ENCODE data around the gene INO80B. TPM values are rescaled to one million over a fixed set of nuclear protein-coding genes. Genes with fewer than 3 reads are reported as not detected.

INO80B gene
- total RNA-seq, 4 donors from 2014 or later, result 5.4 to 41.9 (median 20.3) TPM

- Histone ChIP-seq H3K27ac (no peak overlapping the region), H3K36me3 (peaks cover 0 to 39% (median 4%) of the 10 kb centered on the region in 3 donors), H3K4me3 (no peak overlapping the region), H3K9me3 (no peaks in the 10 kb centered on the region), H3K4me1 (peaks cover 13 to 53% (median 14%) of the 10 kb centered on the region in 3 donors), H3K27me3 (peaks cover 0 to 7% (median 0%) of the 10 kb centered on the region in 4 donors)
- TF ChIP-seq POLR2A (IDR thresholded peaks at IDR 0.05), result no peak
- TF ChIP-seq, protein P1, sequence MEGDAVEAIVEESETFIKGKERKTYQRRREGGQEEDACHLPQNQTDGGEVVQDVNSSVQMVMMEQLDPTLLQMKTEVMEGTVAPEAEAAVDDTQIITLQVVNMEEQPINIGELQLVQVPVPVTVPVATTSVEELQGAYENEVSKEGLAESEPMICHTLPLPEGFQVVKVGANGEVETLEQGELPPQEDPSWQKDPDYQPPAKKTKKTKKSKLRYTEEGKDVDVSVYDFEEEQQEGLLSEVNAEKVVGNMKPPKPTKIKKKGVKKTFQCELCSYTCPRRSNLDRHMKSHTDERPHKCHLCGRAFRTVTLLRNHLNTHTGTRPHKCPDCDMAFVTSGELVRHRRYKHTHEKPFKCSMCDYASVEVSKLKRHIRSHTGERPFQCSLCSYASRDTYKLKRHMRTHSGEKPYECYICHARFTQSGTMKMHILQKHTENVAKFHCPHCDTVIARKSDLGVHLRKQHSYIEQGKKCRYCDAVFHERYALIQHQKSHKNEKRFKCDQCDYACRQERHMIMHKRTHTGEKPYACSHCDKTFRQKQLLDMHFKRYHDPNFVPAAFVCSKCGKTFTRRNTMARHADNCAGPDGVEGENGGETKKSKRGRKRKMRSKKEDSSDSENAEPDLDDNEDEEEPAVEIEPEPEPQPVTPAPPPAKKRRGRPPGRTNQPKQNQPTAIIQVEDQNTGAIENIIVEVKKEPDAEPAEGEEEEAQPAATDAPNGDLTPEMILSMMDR (IDR thresholded peaks at IDR 0.05), result no peak
- no peak for DNase-seq
- intact Hi-C loops (cut with DNase I), result no loop called here
- 60 to 76% methylated on average over 1 to 4 of the region's 43 CpGs for WGBS, 2 donors
Measured at GRCh38 chr2:74436111-74436805, 18.6 kb upstream of the INO80B start.

DNA sequence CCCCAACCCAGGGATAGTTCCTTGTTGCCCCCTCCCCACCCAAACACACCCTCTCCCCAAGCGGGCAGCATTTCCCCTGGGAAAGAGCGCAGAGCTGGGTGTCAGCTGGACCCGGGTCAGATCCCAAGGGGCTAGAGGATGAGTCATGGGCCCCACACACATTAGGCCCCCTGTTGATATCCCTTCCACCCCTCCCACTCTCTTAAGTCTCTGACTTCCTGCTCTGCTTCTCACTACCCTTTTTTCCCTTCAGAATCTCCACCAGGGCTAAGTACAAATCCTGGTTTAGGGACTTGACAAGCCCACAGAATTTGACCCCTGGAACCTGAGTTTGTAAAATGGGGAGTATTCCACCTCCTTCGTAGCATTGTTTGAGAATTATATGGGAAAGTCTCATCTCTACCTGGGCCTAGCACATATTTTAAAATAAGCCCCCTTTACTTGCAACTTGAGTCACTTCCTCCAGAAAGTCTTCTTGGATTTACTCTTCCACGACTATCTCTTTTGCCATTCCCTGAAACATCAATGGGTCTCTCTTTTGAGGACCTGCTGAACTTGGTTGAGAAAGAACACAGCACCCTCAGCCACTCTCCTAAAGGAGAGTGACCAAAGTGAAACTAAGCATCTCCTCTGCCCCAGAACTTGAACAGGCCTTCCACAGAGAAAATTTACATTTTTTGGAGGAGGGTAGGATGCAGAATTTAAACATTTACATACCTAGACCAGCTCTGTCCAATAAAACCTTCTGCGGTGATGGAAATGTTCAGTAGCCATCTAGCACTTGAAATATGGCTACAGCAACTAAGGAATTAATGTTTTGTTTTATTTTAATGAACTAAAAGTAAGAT is 17.8 kb upstream of the INO80B start:
- intact Hi-C loops (cut with DNase I), result no loop called here
- no peak for DNase-seq
- Histone ChIP-seq H3K27me3 (peaks cover 0 to 16% (median 0%) of the 10 kb centered on the region in 4 donors), H3K4me3 (no peak overlapping the region), H3K36me3 (peaks cover 0 to 30% (median 4%) of the 10 kb centered on the region in 3 donors), H3K9me3 (no peaks in the 10 kb centered on the region), H3K27ac (no peak overlapping the region), H3K4me1 (peaks cover 13 to 61% (median 14%) of the 10 kb centered on the region in 3 donors)
- 72 to 83% methylated on average over 4 to 5 of the region's 6 CpGs for WGBS, 2 donors
- TF ChIP-seq, protein P1 (IDR thresholded peaks at IDR 0.05), result no peak
- TF ChIP-seq POLR2A (IDR thresholded peaks at IDR 0.05), result no peak

- no peak for DNase-seq
- peaks cover 13 to 65% (median 14%) of the 10 kb centered on the region in 3 donors for H3K4me1 ChIP-seq
- H3K9me3 ChIP-seq, result no peaks in the 10 kb centered on the region
- H3K4me3 ChIP-seq, result no peak overlapping the region
- peaks cover 0 to 21% (median 0%) of the 10 kb centered on the region in 4 donors for H3K27me3 ChIP-seq
- H3K36me3 ChIP-seq, result peaks cover 0 to 23% (median 0%) of the 10 kb centered on the region in 3 donors
- no peak for TF ChIP-seq POLR2A (IDR thresholded peaks at IDR 0.05)
- TF ChIP-seq, protein P1 (IDR thresholded peaks at IDR 0.05), result no peak
- intact Hi-C loops (cut with DNase I), result no loop called here
- H3K27ac ChIP-seq, result no peak overlapping the region
- 100% methylated on average over 1 of the region's 1 CpG for WGBS, 2 donors
Measured at GRCh38 chr2:74438248-74438647, 16.6 kb upstream of the INO80B start.

GRCh38 chr2:74439373-74439772 is 15.5 kb upstream of the INO80B start:
- intact Hi-C loops (cut with DNase I), result no loop called here
- TF ChIP-seq POLR2A (IDR thresholded peaks at IDR 0.05), result no peak
- TF ChIP-seq, protein P1 (IDR thresholded peaks at IDR 0.05), result no peak
- H3K4me3 ChIP-seq, result peak overlapping the region in 3 of 4 donors; percentile 58 to 76 (median 63)

More at GRCh38 chr2:74439373-74439772, 15.5 kb upstream of the INO80B start:
- 43% methylated on average over 3 of the region's 3 CpGs; no CpG with 5 or more reads in 1 of the 2 donors for WGBS, 2 donors
- Histone ChIP-seq H3K9me3 (no peaks in the 10 kb centered on the region), H3K27ac (peak overlapping the region; percentile 86 to 89 (median 87)), H3K36me3 (peaks cover 0 to 22% (median 0%) of the 10 kb centered on the region in 3 donors), H3K4me1 (peaks cover 14 to 73% (median 15%) of the 10 kb centered on the region in 3 donors), H3K27me3 (peaks cover 0 to 21% (median 0%) of the 10 kb centered on the region in 4 donors)
- DNase-seq, result no peak
